GM12872 (cell line): ENCODE measurements around the gene CFAP47.

Experiments
- CTCF ChIP-seq: IDR thresholded peaks from 3 replicates; pipeline ENCODE4 v1.5.1; 2011; ENCODE audit warnings: low read depth, mild to moderate bottlenecking, low read length, moderate library complexity; ENCODE audit not compliant: insufficient read depth

Gene CFAP47

GRCh38 chrX:36160081-36160480 lies 240.5 kb downstream of the CFAP47 start:
- TF ChIP-seq CTCF, result no peak

GRCh38 chrX:36198575-36198974 lies 279.0 kb downstream of the CFAP47 start:
- TF ChIP-seq CTCF, result no peak

- no peak for TF ChIP-seq CTCF
These were observed 280.4 kb downstream of the CFAP47 start for GRCh38 chrX:36199928-36200327.

- TF ChIP-seq CTCF, result no peak
These were observed 295.4 kb downstream of the CFAP47 start for GRCh38 chrX:36214924-36215323.

- no peak for TF ChIP-seq CTCF
These were observed 299.3 kb downstream of the CFAP47 start for GRCh38 chrX:36218801-36219200.

GRCh38 chrX:36241397-36241796 lies 321.9 kb downstream of the CFAP47 start:
- TF ChIP-seq CTCF, result no peak

GRCh38 chrX:36266155-36266554 lies 346.6 kb downstream of the CFAP47 start:
- no peak for TF ChIP-seq CTCF

- TF ChIP-seq CTCF, result no peak
These were observed 390.6 kb downstream of the CFAP47 start for GRCh38 chrX:36310136-36310535.
